ENCODE measurements around the gene SLC16A3.

The SLC16A3 gene

DNA sequence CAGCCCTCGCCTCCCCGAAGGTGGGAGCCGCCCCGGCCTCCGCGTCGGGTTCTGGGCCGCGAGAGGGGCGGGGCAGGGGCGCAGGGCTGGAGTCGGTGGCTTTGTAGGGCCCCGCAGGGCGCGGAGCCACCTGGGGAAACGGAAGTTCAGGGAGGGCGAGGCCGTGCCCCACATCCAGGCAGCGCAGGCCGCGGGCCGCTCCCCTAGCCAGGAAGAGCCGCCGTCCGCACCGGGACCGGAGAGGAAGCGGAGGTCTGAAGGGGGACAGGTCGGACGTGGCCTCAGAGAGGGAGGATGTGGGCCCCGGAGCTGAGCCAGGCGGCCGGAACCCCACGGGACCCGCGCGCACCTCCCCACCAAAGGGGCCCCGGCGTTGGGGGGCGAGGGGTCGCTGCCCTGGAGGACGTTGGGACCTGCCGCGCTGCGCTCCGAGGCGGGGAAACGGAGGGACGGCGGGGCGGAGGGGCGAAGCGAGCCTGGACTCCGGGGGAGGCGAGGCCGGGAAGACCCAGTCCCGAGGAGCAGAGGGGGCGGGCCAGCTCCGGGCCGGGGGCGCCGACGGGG lies 482 bp upstream of the SLC16A3 start:
- Histone ChIP-seq H3K4me1 (ENCODE audit: low read length) (no peaks in the 10 kb centered on the region), H3K4me2 (ENCODE audit: low read length) (peak overlapping the region; percentile 65), H3K79me2 (ENCODE audit: low read length) (no peaks in the 10 kb centered on the region), H2AFZ (ENCODE audit: low read depth, low read length) (no peak overlapping the region; the same call in 1 of the 2 replicates), H3K27me3 (ENCODE audit: low read depth, low read length) (0 out of 2 replicates have a peak, but pooled peaks cover under 1% of the 10 kb centered on the region), H3K4me3 (ENCODE audit: low read length) (peak overlapping the region; percentile 79), H4K20me1 (ENCODE audit: insufficient read depth, low read length) (no peaks in the 10 kb centered on the region), H3K27ac (ENCODE audit: low read length) (no peak overlapping the region), H3K9ac (ENCODE audit: low read length) (peak overlapping the region; percentile 69), H3K9me3 (ENCODE audit: insufficient read depth, low read length) (no peaks in the 10 kb centered on the region), H3K36me3 (replicated peaks; ENCODE audit: low read depth, low read length) (no peaks in the 10 kb centered on the region)
- TF ChIP-seq EZH2phosphoT487 (IDR thresholded peaks at IDR 0.05; ENCODE audit: low read depth): no peak
- TF ChIP-seq, protein P1, sequence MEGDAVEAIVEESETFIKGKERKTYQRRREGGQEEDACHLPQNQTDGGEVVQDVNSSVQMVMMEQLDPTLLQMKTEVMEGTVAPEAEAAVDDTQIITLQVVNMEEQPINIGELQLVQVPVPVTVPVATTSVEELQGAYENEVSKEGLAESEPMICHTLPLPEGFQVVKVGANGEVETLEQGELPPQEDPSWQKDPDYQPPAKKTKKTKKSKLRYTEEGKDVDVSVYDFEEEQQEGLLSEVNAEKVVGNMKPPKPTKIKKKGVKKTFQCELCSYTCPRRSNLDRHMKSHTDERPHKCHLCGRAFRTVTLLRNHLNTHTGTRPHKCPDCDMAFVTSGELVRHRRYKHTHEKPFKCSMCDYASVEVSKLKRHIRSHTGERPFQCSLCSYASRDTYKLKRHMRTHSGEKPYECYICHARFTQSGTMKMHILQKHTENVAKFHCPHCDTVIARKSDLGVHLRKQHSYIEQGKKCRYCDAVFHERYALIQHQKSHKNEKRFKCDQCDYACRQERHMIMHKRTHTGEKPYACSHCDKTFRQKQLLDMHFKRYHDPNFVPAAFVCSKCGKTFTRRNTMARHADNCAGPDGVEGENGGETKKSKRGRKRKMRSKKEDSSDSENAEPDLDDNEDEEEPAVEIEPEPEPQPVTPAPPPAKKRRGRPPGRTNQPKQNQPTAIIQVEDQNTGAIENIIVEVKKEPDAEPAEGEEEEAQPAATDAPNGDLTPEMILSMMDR (IDR thresholded peaks at IDR 0.05; ENCODE audit: low read depth, low read length): no peak

DNA sequence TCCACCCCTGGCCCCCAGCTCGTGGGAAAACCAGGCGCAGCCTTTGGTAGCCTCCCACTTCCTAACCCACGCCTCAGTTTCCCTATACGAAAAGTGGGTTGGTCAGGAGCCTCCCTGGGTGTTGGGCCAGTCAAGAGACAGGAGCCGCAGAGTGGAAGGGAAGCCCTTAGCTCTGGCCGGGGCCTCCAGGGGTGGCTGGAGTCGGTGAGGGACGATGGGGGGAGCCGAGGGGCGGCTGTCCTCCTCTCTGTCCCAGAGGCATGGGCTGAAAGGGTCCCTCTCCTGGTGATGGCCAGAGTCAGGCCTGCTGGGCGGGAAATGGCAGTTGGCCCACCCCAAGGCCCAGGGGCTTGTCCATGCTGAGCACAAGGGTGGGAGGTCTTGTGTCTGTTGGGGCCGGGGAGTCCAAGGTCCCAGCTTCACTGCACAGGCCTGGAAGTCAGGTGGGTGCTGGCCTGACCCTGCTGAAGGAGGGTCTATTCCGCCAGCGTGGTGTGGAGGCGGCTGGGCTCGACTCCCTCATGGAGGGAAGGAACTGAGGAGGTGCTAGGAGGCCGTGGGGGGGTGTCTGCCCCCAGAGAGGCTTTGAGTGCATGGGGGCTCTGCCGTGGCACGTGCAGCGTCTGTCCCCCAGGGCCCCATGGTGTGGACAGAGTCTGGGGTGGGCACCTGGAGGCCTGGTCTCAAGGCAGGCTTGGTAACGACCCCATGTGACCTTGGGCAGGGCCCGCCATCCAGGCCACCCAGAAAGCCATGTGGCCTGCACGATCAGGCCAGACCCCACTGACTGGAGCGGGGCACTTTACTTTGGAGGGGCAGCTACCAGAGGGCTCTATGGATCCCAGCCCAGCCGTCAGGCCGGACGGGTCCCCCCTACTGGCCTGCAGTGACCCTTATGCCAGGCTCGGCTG lies 1.1 kb downstream of the SLC16A3 start:
- H2AFZ ChIP-seq (ENCODE audit: low read depth, low read length): no peak overlapping the region
- H3K9me3 ChIP-seq (ENCODE audit: insufficient read depth, low read length): no peaks in the 10 kb centered on the region
- TF ChIP-seq, protein P1 (IDR thresholded peaks at IDR 0.05; ENCODE audit: low read depth, low read length): no peak
- TF ChIP-seq EZH2phosphoT487 (IDR thresholded peaks at IDR 0.05; ENCODE audit: low read depth): no peak
- H3K9ac ChIP-seq (ENCODE audit: low read length): no peak overlapping the region
- H4K20me1 ChIP-seq (ENCODE audit: insufficient read depth, low read length): no peaks in the 10 kb centered on the region
- no peaks in the 10 kb centered on the region for H3K36me3 ChIP-seq (replicated peaks; ENCODE audit: low read depth, low read length)
- H3K4me2 ChIP-seq (ENCODE audit: low read length): 0 out of 2 replicates have a peak overlapping the region, but pooled peaks have one; percentile 60
- H3K27ac ChIP-seq (ENCODE audit: low read length): no peak overlapping the region
- peak overlapping the region; percentile 79; the same call in 1 of the 2 replicates for H3K4me3 ChIP-seq (ENCODE audit: low read length)
- no peaks in the 10 kb centered on the region for H3K4me1 ChIP-seq (ENCODE audit: low read length)
- H3K27me3 ChIP-seq (ENCODE audit: low read depth, low read length): peaks cover 13% of the 10 kb centered on the region
- H3K79me2 ChIP-seq (ENCODE audit: low read length): no peaks in the 10 kb centered on the region

DNA sequence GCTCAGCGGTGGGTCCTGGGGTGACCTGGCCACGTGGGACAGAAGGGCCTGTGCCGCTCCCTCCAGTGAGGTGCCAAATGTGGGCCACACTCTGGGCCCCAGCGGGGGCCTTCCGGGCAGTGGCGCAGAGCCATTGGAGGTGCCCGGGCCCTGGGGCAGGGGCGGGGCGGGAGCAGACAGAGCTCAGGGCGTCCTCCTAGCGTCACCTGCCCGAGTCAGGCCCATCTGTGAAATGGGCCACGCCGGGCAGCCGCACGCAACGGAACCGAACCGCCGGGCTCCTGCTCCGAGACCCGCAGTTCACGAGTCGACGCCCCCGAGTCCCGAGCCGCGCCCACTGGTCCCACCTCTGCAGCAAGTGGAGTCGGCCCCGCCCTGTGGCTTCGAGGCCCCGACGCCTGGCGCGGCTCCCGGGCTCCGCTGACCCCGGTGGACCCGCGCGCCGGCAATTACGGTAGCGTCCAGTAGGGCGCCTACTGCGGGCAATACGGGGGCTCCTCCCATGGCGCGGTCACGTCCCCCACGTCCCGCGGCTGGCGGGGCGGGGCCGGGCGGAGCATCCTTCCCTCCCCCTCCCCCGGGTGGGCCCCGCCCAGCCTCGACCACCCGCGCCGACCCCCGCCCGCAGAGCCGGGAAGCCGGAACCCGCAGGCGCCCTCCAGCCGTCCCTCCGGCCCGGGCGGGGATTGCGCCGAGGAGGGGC lies 1.9 kb downstream of the SLC16A3 start:
- Histone ChIP-seq H3K4me3 (ENCODE audit: low read length) (no peak overlapping the region), H3K79me2 (ENCODE audit: low read length) (no peaks in the 10 kb centered on the region), H3K9me3 (ENCODE audit: insufficient read depth, low read length) (no peaks in the 10 kb centered on the region), H3K27ac (ENCODE audit: low read length) (no peak overlapping the region), H3K27me3 (ENCODE audit: low read depth, low read length) (peaks cover 18% of the 10 kb centered on the region), H4K20me1 (ENCODE audit: insufficient read depth, low read length) (no peaks in the 10 kb centered on the region), H3K9ac (ENCODE audit: low read length) (no peak overlapping the region), H3K4me2 (ENCODE audit: low read length) (no peak overlapping the region), H2AFZ (ENCODE audit: low read depth, low read length) (no peak overlapping the region), H3K36me3 (replicated peaks; ENCODE audit: low read depth, low read length) (no peaks in the 10 kb centered on the region), H3K4me1 (ENCODE audit: low read length) (no peaks in the 10 kb centered on the region)
- no peak for TF ChIP-seq EZH2phosphoT487 (IDR thresholded peaks at IDR 0.05; ENCODE audit: low read depth)
- TF ChIP-seq, protein P1 (IDR thresholded peaks at IDR 0.05; ENCODE audit: low read depth, low read length): no peak

DNA sequence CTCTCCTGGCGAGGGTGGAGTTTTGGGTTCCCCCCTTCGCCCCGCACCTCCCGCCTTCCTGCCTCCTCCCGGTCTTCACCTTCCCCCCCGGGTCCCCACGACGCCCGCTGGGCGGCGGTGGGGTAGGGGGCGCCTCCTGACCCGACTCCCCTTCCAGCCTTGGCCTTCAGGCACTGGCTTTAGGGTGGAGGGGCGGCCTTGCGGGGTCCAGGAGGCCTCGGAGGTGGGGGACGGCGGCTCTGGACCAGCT lies 2.4 kb downstream of the SLC16A3 start:
- Histone ChIP-seq H2AFZ (ENCODE audit: low read depth, low read length) (no peak overlapping the region), H3K4me3 (ENCODE audit: low read length) (0 out of 2 replicates have a peak overlapping the region, but pooled peaks have one; percentile 47), H3K36me3 (replicated peaks; ENCODE audit: low read depth, low read length) (no peaks in the 10 kb centered on the region), H4K20me1 (ENCODE audit: insufficient read depth, low read length) (no peaks in the 10 kb centered on the region), H3K4me2 (ENCODE audit: low read length) (peak overlapping the region; percentile 41; the same call in 1 of the 2 replicates), H3K27me3 (ENCODE audit: low read depth, low read length) (peaks cover 19% of the 10 kb centered on the region), H3K27ac (ENCODE audit: low read length) (no peak overlapping the region), H3K9me3 (ENCODE audit: insufficient read depth, low read length) (no peaks in the 10 kb centered on the region), H3K79me2 (ENCODE audit: low read length) (no peaks in the 10 kb centered on the region), H3K9ac (ENCODE audit: low read length) (no peak overlapping the region), H3K4me1 (ENCODE audit: low read length) (0 out of 2 replicates have a peak, but pooled peaks cover 2% of the 10 kb centered on the region)
- TF ChIP-seq EZH2phosphoT487 (IDR thresholded peaks at IDR 0.05; ENCODE audit: low read depth): no peak
- TF ChIP-seq, protein P1 (IDR thresholded peaks at IDR 0.05; ENCODE audit: low read depth, low read length): no peak

Data from OCI-LY3 (cell line).